Tibial artery (tissue), 4 donors: ENCODE data around the gene MCRIP2.

Source experiments
- DNase-seq, 2 donors: peaks; one replicate each; pipeline ENCODE4 v3.0.0-alpha.2; 2019
- H3K27ac ChIP-seq, 2 donors: fragments of 200-600 bp; sonication (generic) in 1 of 2; 1 replicate in 1 of 2; 2 replicates in 1 of 2; pipeline ENCODE4 v1.5.1; 2018 to 2019; ENCODE audit warnings: mild to moderate bottlenecking in 1 of 2
- H3K27me3 ChIP-seq, 2 donors: fragments of 200-600 bp; sonication (generic) in 1 of 2; one replicate each; pipeline versions ENCODE4 v1.5.1 to v1.6.0; 2016 to 2019
- H3K36me3 ChIP-seq, 3 donors: fragments of 200-600 bp; sonication (generic) in 2 of 3; one replicate each; pipeline ENCODE4 v1.5.1; 2016 to 2019; ENCODE audit warnings: mild to moderate bottlenecking in 2 of 3
- H3K4me1 ChIP-seq, 4 donors: fragments of 200-600 bp; sonication (generic) in 2 of 4; 1 replicate in 3 of 4; 2 replicates in 1 of 4; pipeline ENCODE4 v1.5.1; 2016 to 2019
- H3K4me3 ChIP-seq, 2 donors: fragments of 200-600 bp; sonication (generic) in 1 of 2; 1 replicate in 1 of 2; 2 replicates in 1 of 2; pipeline ENCODE4 v1.5.1; 2018 to 2019; ENCODE audit warnings: mild to moderate bottlenecking in 2 of 2
- H3K9me3 ChIP-seq, 3 donors: fragments of 200-600 bp; sonication (generic) in 1 of 3; one replicate each; pipeline ENCODE4 v1.5.1; 2016 to 2019
- intact Hi-C: fragments of 100-400 bp; cut with DNase I; formaldehyde crosslinking; loops from one replicate; pipeline ENCODE4 v1.15.0; 2023; ENCODE audit warnings: low total_unique reads
- TF ChIP-seq, protein P1 (sequence below), 2 experiments: fragments of 200-600 bp in 1 of 2; fragments of 450-650 bp in 1 of 2; IDR thresholded peaks; one replicate each; pipeline ENCODE4 v1.5.1; 2017 to 2019; ENCODE audit warnings: antibody characterized with exemption in 2 of 2, mild to moderate bottlenecking in 1 of 2, moderate library complexity in 1 of 2

MCRIP2 gene

DNA sequence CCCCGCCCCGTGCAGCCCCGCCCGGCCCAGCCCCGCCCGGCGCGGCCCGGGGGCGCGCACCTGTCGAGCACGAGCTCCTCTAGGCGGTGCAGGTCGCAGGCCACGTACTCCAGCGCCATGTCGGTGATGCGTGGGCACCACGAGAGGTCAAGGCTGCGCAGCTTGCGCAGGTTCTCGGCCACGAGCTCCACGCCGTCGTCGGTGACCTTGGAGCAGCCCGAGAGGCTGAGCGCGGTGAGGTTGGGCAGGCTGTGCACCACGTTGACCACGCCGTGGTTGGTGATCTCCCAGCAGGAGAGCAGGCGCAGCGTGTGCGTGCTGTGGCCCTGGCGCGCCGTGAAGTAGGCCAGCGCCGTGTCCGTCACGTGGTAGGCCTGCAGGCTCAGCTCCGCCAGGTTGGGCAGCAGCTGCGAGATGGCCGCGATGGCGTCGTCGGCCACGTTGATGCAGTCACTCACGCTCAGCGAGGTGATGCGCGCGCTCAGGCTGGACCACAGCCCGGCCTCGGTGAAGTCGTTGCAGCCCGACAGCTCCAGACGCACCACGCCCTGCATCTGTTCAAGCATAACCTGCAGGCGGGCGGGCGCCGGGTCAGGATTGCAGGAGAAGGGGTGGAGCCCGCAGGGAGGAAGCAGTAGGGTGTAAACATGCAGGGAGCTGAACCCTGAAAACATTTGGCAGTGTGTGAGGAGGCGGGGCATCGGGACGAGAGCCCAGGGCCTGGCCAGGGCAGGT, 53.9 kb downstream of the MCRIP2 start:
- DNase-seq, result no peak
- TF ChIP-seq, protein P1, sequence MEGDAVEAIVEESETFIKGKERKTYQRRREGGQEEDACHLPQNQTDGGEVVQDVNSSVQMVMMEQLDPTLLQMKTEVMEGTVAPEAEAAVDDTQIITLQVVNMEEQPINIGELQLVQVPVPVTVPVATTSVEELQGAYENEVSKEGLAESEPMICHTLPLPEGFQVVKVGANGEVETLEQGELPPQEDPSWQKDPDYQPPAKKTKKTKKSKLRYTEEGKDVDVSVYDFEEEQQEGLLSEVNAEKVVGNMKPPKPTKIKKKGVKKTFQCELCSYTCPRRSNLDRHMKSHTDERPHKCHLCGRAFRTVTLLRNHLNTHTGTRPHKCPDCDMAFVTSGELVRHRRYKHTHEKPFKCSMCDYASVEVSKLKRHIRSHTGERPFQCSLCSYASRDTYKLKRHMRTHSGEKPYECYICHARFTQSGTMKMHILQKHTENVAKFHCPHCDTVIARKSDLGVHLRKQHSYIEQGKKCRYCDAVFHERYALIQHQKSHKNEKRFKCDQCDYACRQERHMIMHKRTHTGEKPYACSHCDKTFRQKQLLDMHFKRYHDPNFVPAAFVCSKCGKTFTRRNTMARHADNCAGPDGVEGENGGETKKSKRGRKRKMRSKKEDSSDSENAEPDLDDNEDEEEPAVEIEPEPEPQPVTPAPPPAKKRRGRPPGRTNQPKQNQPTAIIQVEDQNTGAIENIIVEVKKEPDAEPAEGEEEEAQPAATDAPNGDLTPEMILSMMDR (IDR thresholded peaks at IDR 0.05), result no peak
- Histone ChIP-seq H3K4me3 (peak overlapping the region in 1 of 2 donors; percentile 4), H3K27me3 (peaks cover 9 to 87% of the 10 kb centered on the region in 2 donors), H3K9me3 (no peaks in the 10 kb centered on the region), H3K4me1 (peaks cover 0 to 35% (median 20%) of the 10 kb centered on the region in 4 donors), H3K36me3 (no peaks in the 10 kb centered on the region), H3K27ac (no peak overlapping the region)
- intact Hi-C loops, result no loop called here
